HG03460 (cell line): ENCODE measurements around the gene PRR16.

Source experiments
- ATAC-seq: cut with Tn5 transposase; IDR thresholded peaks from one replicate; pipeline ENCODE4 v1.9.1; 2021; ENCODE audit not compliant: unreplicated experiment

The PRR16 gene

DNA sequence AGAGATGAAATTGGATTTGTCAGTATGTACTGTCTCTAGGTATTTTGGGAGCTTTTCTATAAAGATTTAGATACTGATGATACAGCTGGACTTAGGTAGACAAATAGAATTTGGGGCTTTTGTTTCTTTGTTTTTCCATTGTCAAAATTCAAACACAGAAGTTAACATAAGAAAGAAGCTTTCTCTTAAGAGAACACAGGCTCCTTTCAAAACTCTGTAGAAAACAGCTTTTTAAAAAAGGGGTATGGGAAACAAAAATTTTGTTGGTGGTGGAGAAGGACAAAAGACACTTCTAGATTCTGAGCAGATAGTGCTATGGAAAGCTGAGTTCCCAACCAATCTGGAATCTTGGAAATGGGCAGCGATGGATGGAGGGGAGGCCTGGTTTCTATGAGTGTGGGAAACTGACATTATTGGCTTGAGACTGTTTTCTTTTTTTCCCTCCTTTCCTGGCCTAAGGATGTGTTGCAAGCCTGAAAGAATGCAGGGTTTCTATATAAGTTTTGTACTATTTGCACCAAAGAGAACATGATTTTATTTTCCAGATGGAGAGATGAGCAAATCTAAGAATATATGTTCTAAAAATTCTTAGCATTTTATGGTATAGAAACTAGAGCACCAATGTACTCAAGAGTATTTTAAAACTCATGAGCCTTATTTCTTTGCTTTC is 240.0 kb downstream of the PRR16 start:
- no peak for ATAC-seq

DNA sequence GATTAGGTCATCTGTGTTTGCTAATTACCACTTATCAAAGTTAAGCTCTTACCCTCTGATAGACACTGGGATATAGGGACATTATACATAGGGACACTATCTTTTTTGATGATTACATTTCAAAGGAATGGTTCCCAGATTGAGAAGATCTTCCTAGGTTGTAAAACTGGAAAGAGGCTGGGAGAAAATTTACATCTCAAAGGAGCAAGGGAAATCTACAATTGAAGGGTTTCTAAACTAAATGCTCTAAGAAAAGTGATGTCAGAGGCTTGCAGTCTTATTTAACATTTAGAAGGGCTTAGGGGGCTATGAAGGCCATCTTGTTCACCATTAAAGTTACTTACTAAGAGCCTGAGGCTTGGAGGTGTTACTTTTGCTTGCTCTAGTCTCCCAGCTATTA is 242.8 kb downstream of the PRR16 start:
- no peak for ATAC-seq

DNA sequence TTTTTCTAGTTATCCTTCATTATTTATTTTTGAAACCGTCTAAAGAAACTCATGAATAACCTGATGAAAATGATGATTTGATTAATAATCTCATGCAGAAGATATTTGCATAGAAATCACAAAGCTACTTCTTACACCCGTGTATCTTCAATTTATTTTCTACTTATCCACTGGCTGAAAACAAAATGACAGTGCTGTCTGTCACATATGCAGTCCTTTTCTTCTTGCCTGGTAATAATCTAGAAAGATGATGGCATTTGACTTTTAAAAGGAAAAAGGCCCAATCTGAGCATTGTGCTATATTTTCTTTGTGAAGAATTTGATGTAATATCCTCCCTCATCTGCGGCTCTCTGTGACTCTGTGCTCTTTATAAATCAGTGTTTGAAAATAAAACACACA is 253.3 kb downstream of the PRR16 start:
- no peak for ATAC-seq

DNA sequence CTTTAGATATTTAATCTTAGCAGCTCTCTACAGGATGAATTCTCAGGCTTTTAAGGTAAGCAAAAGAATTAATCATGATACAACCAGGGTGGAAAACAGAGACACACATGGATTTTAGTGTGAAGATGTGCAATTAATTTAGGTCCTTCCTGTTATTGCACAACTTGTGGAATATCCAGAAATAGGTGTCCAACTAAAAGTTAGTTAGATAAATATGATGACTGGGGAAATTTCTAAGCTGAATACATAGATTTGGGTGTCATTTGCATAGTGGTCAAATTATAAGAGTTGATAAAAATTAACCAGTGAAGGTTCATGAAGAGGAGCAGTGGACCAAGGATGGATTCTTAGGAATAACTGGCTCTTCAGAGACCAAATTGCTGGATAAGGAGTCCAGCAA is 266.1 kb downstream of the PRR16 start:
- no peak for ATAC-seq

DNA sequence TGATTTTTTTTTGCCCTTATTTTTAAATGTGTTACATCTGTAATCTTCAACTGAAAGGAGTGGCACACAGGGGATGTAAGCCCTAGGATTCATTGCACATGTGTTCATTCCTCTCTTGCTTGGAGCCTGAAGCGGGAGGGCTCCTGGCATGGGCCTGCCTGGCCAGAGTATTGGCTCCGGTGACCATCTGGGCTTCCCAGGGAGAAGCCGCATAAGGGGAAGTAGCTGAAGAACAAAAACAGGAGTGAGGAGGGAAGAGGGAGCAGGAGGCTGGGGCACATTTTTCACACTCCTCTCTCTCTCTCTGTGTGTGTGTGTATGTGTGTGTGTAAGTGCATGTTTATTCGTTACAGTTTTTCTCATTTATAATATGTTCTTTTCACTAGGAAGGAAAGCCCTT is 269.9 kb downstream of the PRR16 start:
- no peak for ATAC-seq

DNA sequence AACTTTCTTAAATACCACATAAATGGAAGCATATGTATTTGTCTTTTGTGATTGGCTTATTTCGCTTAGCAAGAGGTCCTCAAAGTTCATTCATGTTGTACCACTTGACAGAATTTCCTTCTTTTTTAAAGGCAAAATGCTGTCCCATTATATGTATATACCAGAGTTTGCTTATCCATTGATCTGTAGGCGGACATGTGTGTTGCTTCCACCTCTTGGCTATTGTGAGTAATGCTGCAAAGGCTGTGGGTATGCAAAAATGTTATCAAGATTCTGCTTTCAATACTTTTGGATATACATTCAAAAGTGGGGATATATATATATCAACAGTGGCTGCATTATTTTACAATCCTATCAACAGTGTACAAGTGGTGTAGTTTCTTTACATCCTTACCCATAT is 271.0 kb downstream of the PRR16 start:
- ATAC-seq = no peak
